Stimulated activated CD4-positive, alpha-beta T cell treated with anti-CD3 and anti-CD28 coated beads, Interleukin-12 subunit alpha, Interleukin-12 subunit beta, amount 100 ng/mL, for 24 hours (primary cell): Measurements from ENCODE around the gene MTHFS.
"Not testable (repeated sequence)": the region's sequence is repeated elsewhere in the genome, so short reads cannot be mapped to it uniquely, and the experiment has no call there.

Experiments
- DNase-seq, 2 experiments: peaks; one replicate each; pipeline ENCODE4 v3.0.0-alpha.2; 2020; ENCODE audit warnings: low read depth in 2 of 2

MTHFS gene

GRCh38 chr15:79915776-79916501 lies 19.1 kb upstream of the MTHFS start:
- DNase-seq = not testable (repeated sequence)

- no peak for DNase-seq
Observed at GRCh38 chr15:79914728-79915127, 17.9 kb upstream of the MTHFS start.

GRCh38 chr15:79909556-79910335 lies 12.9 kb upstream of the MTHFS start:
- not testable (repeated sequence) for DNase-seq

GRCh38 chr15:79904271-79904670 lies 7.5 kb upstream of the MTHFS start:
- no peak for DNase-seq

GRCh38 chr15:79903626-79904025 lies 6.8 kb upstream of the MTHFS start:
- no peak for DNase-seq

GRCh38 chr15:79903144-79903543 lies 6.3 kb upstream of the MTHFS start:
- DNase-seq = no peak

- DNase-seq = no peak
Observed at GRCh38 chr15:79901958-79902357, 5.1 kb upstream of the MTHFS start.

- not testable (repeated sequence) for DNase-seq
Observed at GRCh38 chr15:79900818-79901378, 4.1 kb upstream of the MTHFS start.

- no peak for DNase-seq
Observed at GRCh38 chr15:79900087-79900486, 3.3 kb upstream of the MTHFS start.

GRCh38 chr15:79898786-79899185 lies 2.0 kb upstream of the MTHFS start:
- DNase-seq = not testable (repeated sequence)

GRCh38 chr15:79898369-79898768 lies 1.6 kb upstream of the MTHFS start:
- DNase-seq = no peak

- no peak for DNase-seq
Observed at GRCh38 chr15:79897701-79898113, 893 bp upstream of the MTHFS start.

GRCh38 chr15:79897380-79897678 lies 515 bp upstream of the MTHFS start:
- peak in 1 of 2 experiments; percentile 9 for DNase-seq

- no peak for DNase-seq
Observed at GRCh38 chr15:79896131-79896633, 632 bp downstream of the MTHFS start.

- no peak for DNase-seq
Observed at GRCh38 chr15:79887054-79887930, 9.5 kb downstream of the MTHFS start.

GRCh38 chr15:79886124-79886523 lies 10.7 kb downstream of the MTHFS start:
- no peak for DNase-seq

GRCh38 chr15:79884204-79884596 lies 12.6 kb downstream of the MTHFS start:
- no peak for DNase-seq

- no peak for DNase-seq
Observed at GRCh38 chr15:79883579-79884203, 13.1 kb downstream of the MTHFS start.

GRCh38 chr15:79881668-79882067 lies 15.1 kb downstream of the MTHFS start:
- no peak for DNase-seq

- DNase-seq = no peak
Observed at GRCh38 chr15:79881254-79881653, 15.6 kb downstream of the MTHFS start.

- DNase-seq = no peak
Observed at GRCh38 chr15:79878078-79878705, 18.6 kb downstream of the MTHFS start.
